ENCODE measurements around the gene CEP192. TPM values are rescaled to one million over a fixed set of nuclear protein-coding genes. Genes with fewer than 3 reads are reported as not detected.
A peak's percentile ranks its signal among the peaks of the same experiment; 100 is the strongest.

Gene CEP192
- total and polyA plus RNA-seq, 3 donors from 2014 or later, result 34.1 to 77.3 (median 61.2) TPM

- Histone ChIP-seq H3K9me3 (no peaks in the 10 kb centered on the region), H3K4me3 (no peak overlapping the region), H3K36me3 (ENCODE audit: low read depth, missing control alignments) (no peaks in the 10 kb centered on the region), H3K27me3 (no peaks in the 10 kb centered on the region), H3K27ac (no peak overlapping the region), H3K4me1 (no peaks in the 10 kb centered on the region)
- no peak for TF ChIP-seq POLR2A (IDR thresholded peaks at IDR 0.05)
- TF ChIP-seq CTCF (IDR thresholded peaks at IDR 0.05), result no peak
- intact Hi-C loops (cut with DNase I; ENCODE audit: low total_unique reads), result no loop called here
- no peak for DNase-seq
- 95 to 99% methylated on average over 2 of the region's 2 CpGs for WGBS, 2 donors
These were observed 117.2 kb downstream of the CEP192 start for GRCh38 chr18:13108330-13108729.

GRCh38 chr18:13110559-13110958 is 119.4 kb downstream of the CEP192 start:
- H3K4me1 ChIP-seq, result no peaks in the 10 kb centered on the region
- H3K4me3 ChIP-seq, result no peak overlapping the region
- TF ChIP-seq CTCF (IDR thresholded peaks at IDR 0.05) (no peak), POLR2A (IDR thresholded peaks at IDR 0.05) (no peak)
- 55 to 68% methylated on average over 3 of the region's 3 CpGs for WGBS, 2 donors
- DNase-seq, result peak; percentile 43
- peak overlapping the region in 1 of 2 donors; percentile 5 for H3K27ac ChIP-seq
- H3K9me3 ChIP-seq, result no peaks in the 10 kb centered on the region
- H3K27me3 ChIP-seq, result no peaks in the 10 kb centered on the region
- intact Hi-C loops (cut with DNase I; ENCODE audit: low total_unique reads), result no loop called here
- H3K36me3 ChIP-seq (ENCODE audit: low read depth, missing control alignments), result no peaks in the 10 kb centered on the region

GRCh38 chr18:13112982-13113381 is 121.8 kb downstream of the CEP192 start:
- intact Hi-C loops (cut with DNase I; ENCODE audit: low total_unique reads), result no loop called here
- Histone ChIP-seq H3K27ac (no peak overlapping the region), H3K9me3 (no peaks in the 10 kb centered on the region), H3K4me3 (no peak overlapping the region), H3K27me3 (no peaks in the 10 kb centered on the region), H3K36me3 (ENCODE audit: low read depth, missing control alignments) (no peaks in the 10 kb centered on the region), H3K4me1 (no peaks in the 10 kb centered on the region)
- DNase-seq, result peak; percentile 81
- TF ChIP-seq POLR2A (IDR thresholded peaks at IDR 0.05) (no peak), CTCF (IDR thresholded peaks at IDR 0.05) (peak in 1 of 3 experiments; percentile 48)
- WGBS, 2 donors, result 50 to 61% methylated on average over 8 of the region's 8 CpGs

GRCh38 chr18:13120255-13120654 is 129.1 kb downstream of the CEP192 start:
- 72 to 79% methylated on average over 3 of the region's 3 CpGs for WGBS, 2 donors
- intact Hi-C loops (cut with DNase I; ENCODE audit: low total_unique reads), result no loop called here
- TF ChIP-seq POLR2A (IDR thresholded peaks at IDR 0.05) (no peak), CTCF (IDR thresholded peaks at IDR 0.05) (no peak)
- H3K27ac ChIP-seq, result peak overlapping the region; percentile 68 to 78
- peaks cover 17% of the 10 kb centered on the region for H3K4me1 ChIP-seq
- DNase-seq, result no peak
- no peaks in the 10 kb centered on the region for H3K27me3 ChIP-seq
- no peaks in the 10 kb centered on the region for H3K9me3 ChIP-seq
- no peaks in the 10 kb centered on the region for H3K36me3 ChIP-seq (ENCODE audit: low read depth, missing control alignments)
- no peak overlapping the region for H3K4me3 ChIP-seq

- H3K36me3 ChIP-seq (ENCODE audit: low read depth, missing control alignments), result no peaks in the 10 kb centered on the region
- no peaks in the 10 kb centered on the region for H3K27me3 ChIP-seq
- intact Hi-C loops (cut with DNase I; ENCODE audit: low total_unique reads), result no loop called here
- H3K9me3 ChIP-seq, result no peaks in the 10 kb centered on the region
- peaks cover 23% of the 10 kb centered on the region for H3K4me1 ChIP-seq
- no peak overlapping the region for H3K4me3 ChIP-seq
- WGBS, 2 donors, result 30 to 50% methylated on average over 4 of the region's 4 CpGs
- no peak for TF ChIP-seq POLR2A (IDR thresholded peaks at IDR 0.05)
- TF ChIP-seq CTCF (IDR thresholded peaks at IDR 0.05), result no peak
- DNase-seq, result peak; percentile 63
- H3K27ac ChIP-seq, result peak overlapping the region; percentile 68 to 78
These were observed 129.8 kb downstream of the CEP192 start for GRCh38 chr18:13120983-13121441.

Data from testis (tissue), 3 donors.